GM12892 (cell line): ENCODE data around the gene CSNK2A1.

ENCODE experiments used
- DNase-seq: peaks from one replicate; pipeline ENCODE4 v3.0.0; 2011; ENCODE audit not compliant: insufficient read length
- FAIRE-seq: peaks from 2 replicates; lab custom pipeline; 2011; peaks lifted over from hg19 to GRCh38; lab: Jason Lieb, UNC
- POLR2A ChIP-seq: IDR thresholded peaks from 2 replicates; pipeline ENCODE4 v1.6.1; 2011; ENCODE audit warnings: low read depth, low read length, control low read depth
- POLR2AphosphoS5 ChIP-seq: IDR thresholded peaks from 2 replicates; pipeline ENCODE4 v1.6.1; 2011; ENCODE audit warnings: low read depth, low read length, control low read depth
- TAF1 ChIP-seq: IDR thresholded peaks from 2 replicates; pipeline ENCODE4 v1.6.1; 2011; ENCODE audit warnings: low read depth, mild to moderate bottlenecking, control low read depth, low read length, borderline replicate concordance

The CSNK2A1 gene

DNA sequence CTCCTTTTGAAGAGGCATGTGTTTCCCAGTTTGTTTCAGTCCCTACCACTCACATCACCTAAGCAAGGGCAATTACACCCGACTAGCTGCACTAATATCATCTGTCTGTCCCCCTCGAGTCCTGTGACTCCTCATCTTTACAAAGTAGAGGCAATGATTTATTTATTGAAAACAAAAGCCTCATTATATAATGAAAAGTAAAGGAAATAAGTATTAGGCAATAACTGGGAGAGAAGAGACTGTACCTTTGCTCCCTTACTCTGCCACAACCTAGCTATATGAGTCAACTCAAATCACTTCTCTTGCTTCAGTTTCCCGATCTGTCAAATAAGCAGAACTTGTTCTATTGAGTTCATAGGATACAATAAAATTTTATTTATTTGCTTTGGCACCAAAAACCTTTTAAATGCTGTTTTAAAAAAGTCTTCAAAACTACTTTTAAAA, 38.9 kb downstream of the CSNK2A1 start:
- FAIRE-seq, result no peak
- no peak for TF ChIP-seq POLR2A
- TF ChIP-seq TAF1, result no peak
- no peak for TF ChIP-seq POLR2AphosphoS5
- DNase-seq, result no peak

DNA sequence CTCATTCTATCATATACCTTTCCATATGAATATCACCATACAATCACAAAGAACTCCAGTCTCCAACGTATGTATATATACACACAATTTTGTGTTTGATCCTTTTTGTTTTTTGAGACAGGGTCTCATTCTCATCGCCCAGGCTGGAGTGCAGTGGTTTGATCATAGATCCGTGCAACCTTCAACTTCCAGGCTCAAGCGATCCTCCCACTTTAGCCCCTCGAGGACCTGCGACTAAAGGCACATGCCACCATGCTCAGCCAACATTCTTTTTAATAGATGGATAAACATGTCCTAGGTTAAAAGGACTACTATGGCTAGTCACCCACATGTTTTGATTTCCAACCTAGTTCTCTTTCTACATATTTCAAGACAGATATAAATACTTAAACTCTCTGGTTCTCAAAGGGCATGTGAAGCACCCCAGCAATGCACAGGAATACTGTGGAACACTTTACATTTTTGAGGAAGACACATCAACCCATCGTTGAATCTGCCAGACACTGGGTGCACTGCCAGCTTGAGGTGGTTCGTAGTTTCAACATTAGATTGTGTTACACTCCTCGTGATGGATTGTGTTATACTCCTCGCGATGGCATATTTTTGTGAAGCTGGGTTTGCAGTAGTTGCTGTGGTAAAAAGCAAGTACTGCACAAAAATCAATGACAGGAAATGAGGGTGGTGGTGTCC, 40.4 kb downstream of the CSNK2A1 start:
- TF ChIP-seq POLR2A (no peak), TAF1 (no peak), POLR2AphosphoS5 (no peak)
- DNase-seq (no peak), FAIRE-seq (no peak)

DNA sequence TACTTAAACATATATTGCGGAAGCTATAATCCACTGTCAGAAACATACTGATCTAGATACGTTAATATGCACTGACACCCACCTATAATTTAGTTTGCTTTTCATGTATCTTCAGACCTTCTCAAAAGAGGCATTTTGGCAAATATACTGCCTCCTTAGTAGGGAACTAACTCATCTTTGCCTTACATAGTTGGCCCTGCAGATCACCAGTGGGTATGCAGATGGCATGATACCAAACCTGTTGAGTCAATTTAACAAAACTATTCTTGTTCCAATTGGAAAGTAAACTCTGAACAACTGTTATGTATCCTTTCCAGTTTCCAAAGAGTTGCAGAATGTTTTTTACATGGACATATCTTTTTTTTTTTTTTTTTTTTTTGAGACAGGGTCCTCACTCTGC, 45.6 kb downstream of the CSNK2A1 start:
- no peak for DNase-seq
- no peak for FAIRE-seq
- TF ChIP-seq POLR2AphosphoS5, result no peak
- TF ChIP-seq TAF1, result no peak
- no peak for TF ChIP-seq POLR2A

DNA sequence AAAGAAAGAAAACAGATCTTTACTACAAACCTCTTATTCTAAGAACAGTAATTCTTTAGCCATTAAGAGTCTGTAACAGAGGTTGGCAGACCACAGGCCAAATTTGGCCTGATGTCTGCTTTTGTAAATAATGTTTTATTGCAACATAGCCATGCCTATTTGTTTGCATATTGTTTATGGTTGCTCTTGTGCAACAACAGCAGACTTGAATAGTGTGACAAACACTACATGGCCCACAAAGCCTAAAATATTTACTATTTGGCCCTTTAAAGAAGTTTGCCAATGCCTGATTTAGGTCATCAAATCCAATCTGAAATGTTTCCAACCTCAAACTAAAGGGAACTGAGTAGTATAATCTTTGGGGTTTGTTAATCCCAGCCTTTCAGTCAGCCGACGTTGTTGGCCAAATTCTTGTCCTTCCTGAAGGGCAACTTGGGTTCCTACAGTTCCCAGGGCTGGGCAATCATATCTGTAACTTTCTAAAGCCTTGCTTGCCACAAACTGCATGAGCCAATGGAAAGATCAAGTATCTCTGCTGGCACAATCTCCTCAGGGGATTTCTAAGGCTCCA, 47.4 kb downstream of the CSNK2A1 start:
- TF ChIP-seq POLR2AphosphoS5 (no peak), POLR2A (no peak), TAF1 (no peak)
- FAIRE-seq, result no peak
- DNase-seq, result no peak

DNA sequence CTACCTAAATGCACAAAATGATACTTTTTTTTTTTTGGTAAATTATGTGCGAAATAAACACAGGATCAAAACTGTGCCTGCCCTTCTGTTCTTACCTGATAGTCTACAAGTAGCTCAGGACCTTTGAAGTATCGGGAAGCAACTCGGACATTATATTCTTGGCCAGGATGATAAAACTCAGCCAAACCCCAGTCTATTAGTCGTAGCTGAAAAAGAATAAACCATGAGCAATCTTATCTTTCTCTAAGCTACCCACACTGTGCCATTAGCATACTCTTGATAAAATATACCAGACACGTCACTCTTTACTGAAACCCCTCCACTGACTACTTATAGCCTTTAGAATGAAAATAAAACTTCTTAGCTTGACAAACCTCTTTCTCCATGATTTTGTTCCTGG, 51.4 kb downstream of the CSNK2A1 start:
- DNase-seq, result no peak
- no peak for FAIRE-seq
- no peak for TF ChIP-seq POLR2A
- TF ChIP-seq POLR2AphosphoS5, result no peak
- no peak for TF ChIP-seq TAF1

DNA sequence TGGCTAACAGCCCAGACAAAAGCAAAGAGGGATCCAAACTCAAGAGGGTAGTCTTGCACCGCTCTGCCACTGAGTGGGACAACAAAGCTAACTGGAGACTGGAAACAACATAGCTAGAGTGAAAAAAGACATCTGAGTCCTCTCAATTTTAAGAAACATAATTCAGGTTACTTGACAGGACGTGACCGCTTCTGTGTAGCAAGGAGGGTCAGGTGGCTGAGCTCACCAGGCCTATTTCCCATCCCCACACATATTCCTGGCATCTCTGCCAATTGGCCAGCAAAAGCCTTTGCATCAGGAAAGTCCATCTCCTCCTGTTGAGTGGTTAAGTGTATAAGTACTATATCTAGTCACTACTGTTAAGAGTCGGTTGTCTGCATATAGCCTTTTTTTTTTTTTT, 55.9 kb downstream of the CSNK2A1 start:
- DNase-seq, result no peak
- FAIRE-seq, result no peak
- TF ChIP-seq POLR2A (no peak), POLR2AphosphoS5 (no peak), TAF1 (no peak)

DNA sequence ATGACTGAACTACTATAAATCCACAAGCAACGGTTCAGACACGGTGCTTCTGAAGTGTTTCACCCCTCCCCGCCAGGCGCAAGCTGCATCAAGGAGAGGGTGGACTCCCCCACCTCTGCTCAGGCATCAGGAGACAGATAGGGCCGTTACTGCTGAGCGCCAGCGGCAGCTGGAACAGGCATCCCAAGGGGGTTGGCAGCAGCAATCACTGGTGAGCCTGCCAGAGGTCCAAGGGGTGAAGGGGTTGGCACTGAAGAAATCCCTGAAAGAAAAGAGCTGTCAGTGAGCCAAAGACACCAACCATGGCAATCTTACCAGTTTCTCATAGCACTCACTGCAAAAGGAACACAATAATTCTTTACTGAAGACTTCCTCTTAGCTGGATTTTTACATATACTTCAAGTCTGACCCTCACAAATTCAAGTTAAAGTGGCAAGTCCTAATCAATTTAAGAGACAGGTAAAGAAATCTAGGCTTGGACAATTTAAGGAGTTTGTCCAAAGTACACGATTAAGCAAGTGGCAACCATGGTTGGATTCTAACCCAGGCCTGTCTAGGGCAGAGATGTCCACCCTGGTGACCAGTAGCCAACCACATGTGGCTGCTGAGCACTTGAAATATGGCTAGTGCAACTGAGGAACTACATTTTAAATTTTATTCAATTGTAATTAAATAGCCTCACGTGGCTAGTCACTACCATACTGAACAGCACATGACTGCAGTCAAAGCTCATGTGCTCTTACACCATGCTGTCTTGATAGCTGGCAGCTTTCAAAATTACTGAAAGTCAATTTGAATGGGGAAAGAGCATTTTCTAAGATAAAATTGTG, 59.6 kb downstream of the CSNK2A1 start:
- DNase-seq (no peak), FAIRE-seq (no peak)

DNA sequence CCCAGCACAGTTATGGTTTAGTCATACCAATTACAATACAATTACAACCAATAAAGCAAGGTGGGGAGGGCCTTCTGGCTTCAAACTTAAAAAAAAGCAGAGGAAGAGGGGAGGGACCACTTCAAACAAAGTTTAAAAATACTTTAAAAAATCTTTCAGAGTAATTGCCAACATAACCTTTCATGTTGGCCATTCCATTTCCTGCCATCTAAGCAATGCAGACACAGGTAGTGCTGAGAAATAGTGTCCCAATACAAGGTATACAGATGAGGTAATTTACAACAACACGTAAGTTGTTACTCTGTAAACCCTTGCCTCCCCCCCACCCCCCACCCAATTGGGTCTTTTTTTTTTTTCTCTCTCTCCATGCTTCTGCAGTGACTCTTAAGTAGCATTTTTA, 62.4 kb downstream of the CSNK2A1 start:
- FAIRE-seq, result no peak
- TF ChIP-seq POLR2A (no peak), POLR2AphosphoS5 (no peak), TAF1 (no peak)

More for the DNA sequence above, 59.6 kb downstream of the CSNK2A1 start:
- TF ChIP-seq POLR2AphosphoS5 (no peak), POLR2A (no peak), TAF1 (no peak)

DNA sequence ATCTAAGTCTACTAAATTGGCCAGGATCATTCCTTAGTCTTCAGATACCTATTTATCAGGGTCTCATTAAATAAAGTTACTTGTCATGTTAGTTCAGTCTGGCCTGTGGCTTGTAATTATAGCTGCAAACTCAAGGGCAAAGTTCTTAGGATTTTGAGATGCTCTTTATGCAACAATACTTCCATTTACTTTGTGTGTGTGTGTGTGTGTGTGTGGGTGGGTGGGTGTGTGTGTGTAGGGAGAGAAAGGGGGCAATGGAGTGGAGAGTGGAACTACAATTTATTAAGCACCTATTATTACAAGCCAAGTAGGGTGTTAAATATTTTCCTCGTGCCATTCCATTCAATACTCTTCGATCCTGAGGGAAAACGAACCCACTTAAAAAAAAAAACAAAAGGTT, 63.5 kb downstream of the CSNK2A1 start:
- no peak for TF ChIP-seq POLR2A
- TF ChIP-seq TAF1, result no peak
- no peak for TF ChIP-seq POLR2AphosphoS5
- FAIRE-seq (no peak), DNase-seq (no peak)

More for the DNA sequence above, 62.4 kb downstream of the CSNK2A1 start:
- DNase-seq, result no peak

DNA sequence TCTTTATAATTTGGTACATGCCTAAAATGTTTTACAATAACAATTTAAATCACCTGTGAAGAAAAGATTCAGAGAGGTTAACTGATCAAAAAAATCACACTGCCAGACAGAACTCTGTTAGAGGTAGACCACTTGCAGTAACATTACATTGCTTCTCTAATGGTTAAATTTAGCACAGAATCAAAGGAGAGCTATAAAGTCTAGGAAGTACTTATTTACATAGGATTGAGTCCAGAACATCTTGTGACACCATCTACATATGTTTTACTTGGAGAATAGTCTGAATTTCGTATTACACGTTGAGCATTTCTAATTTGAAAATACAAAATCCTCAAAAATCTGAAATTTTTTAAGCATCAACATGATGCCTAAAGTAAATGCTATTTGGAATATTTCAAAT, 64.1 kb downstream of the CSNK2A1 start:
- no peak for FAIRE-seq
- no peak for DNase-seq
- TF ChIP-seq POLR2A (no peak), POLR2AphosphoS5 (no peak), TAF1 (no peak)

DNA sequence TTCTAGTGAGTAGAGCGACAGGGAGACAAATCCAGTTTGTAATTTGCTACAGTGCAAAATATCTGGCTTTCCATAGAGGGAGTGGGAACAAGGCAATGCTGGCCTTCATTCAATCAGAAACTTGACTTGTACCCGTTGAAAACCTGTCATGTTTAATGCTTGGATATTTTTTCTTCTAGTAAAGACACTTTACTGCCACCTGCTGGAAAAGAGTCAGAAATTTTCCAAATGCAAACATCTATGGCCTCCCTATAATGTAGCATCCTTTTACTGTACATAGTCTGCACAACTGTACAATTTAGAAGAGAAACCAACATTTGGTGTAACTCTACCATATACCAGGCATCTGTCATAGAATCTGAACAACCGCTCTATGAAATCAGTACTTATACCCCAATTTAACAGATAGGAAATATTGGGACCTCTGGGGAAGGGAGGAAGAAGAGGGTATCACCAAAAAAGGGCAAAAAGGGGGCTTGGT, 64.6 kb downstream of the CSNK2A1 start:
- TF ChIP-seq POLR2A (no peak), POLR2AphosphoS5 (no peak), TAF1 (no peak)
- peak; percentile 23 for DNase-seq

More for the DNA sequence above, 64.6 kb downstream of the CSNK2A1 start:
- FAIRE-seq, result peak; percentile 83
